Stimulated activated CD4-positive, alpha-beta T cell treated with anti-CD3 and anti-CD28 coated beads, Interleukin-4, amount 100 ng/mL, for 1 hour (primary cell): ENCODE results near the gene MMP7.
"Not testable (repeated sequence)": the region's sequence is repeated elsewhere in the genome, so short reads cannot be mapped to it uniquely, and the experiment has no call there.

ENCODE experiments used
- DNase-seq: peaks from one replicate; pipeline ENCODE4 v3.0.0-alpha.2; 2020

The MMP7 gene

GRCh38 chr11:102534261-102534872 lies 3.8 kb upstream of the MMP7 start:
- no peak for DNase-seq

GRCh38 chr11:102528618-102529017 lies 1.9 kb downstream of the MMP7 start:
- DNase-seq, result no peak

GRCh38 chr11:102527684-102528083 lies 2.9 kb downstream of the MMP7 start:
- no peak for DNase-seq

GRCh38 chr11:102527041-102527440 lies 3.5 kb downstream of the MMP7 start:
- DNase-seq, result no peak

GRCh38 chr11:102523887-102524286 lies 6.7 kb downstream of the MMP7 start:
- DNase-seq, result no peak

- no peak for DNase-seq
Observed at GRCh38 chr11:102523189-102523570, 7.4 kb downstream of the MMP7 start.

- no peak for DNase-seq
Observed at GRCh38 chr11:102522312-102523188, 8.0 kb downstream of the MMP7 start.

- no peak for DNase-seq
Observed at GRCh38 chr11:102521121-102521520, 9.4 kb downstream of the MMP7 start.

- no peak for DNase-seq
Observed at GRCh38 chr11:102520514-102520913, 10.0 kb downstream of the MMP7 start.

- no peak for DNase-seq
Observed at GRCh38 chr11:102518296-102519094, 12.1 kb downstream of the MMP7 start.

GRCh38 chr11:102517670-102518069 lies 12.9 kb downstream of the MMP7 start:
- DNase-seq, result no peak

GRCh38 chr11:102516179-102516578 lies 14.4 kb downstream of the MMP7 start:
- DNase-seq, result no peak

GRCh38 chr11:102513869-102514268 lies 16.7 kb downstream of the MMP7 start:
- no peak for DNase-seq

GRCh38 chr11:102510439-102511135 lies 20.0 kb downstream of the MMP7 start:
- DNase-seq, result no peak

GRCh38 chr11:102502831-102503230 lies 27.7 kb downstream of the MMP7 start:
- DNase-seq, result not testable (repeated sequence)

- no peak for DNase-seq
Observed at GRCh38 chr11:102500829-102501228, 29.7 kb downstream of the MMP7 start.

- no peak for DNase-seq
Observed at GRCh38 chr11:102499931-102500330, 30.6 kb downstream of the MMP7 start.

- no peak for DNase-seq
Observed at GRCh38 chr11:102499151-102499550, 31.4 kb downstream of the MMP7 start.

- DNase-seq, result no peak
Observed at GRCh38 chr11:102497061-102497460, 33.5 kb downstream of the MMP7 start.

- no peak for DNase-seq
Observed at GRCh38 chr11:102495161-102496042, 35.1 kb downstream of the MMP7 start.

- no peak for DNase-seq
Observed at GRCh38 chr11:102494216-102494615, 36.3 kb downstream of the MMP7 start.

- DNase-seq, result no peak
Observed at GRCh38 chr11:102493524-102493923, 37.0 kb downstream of the MMP7 start.
